Upper lobe of left lung (tissue), 6 donors: ENCODE measurements around the gene ZSCAN10. TPM values are rescaled to one million over a fixed set of nuclear protein-coding genes. Genes with fewer than 3 reads are reported as not detected.

Source experiments
- ATAC-seq, 2 donors: fragments of 200-7000 bp; cut with Tn5 transposase; one replicate each; pipeline ENCODE4 v1.9.1; 2022; ENCODE audit warnings: mild to moderate bottlenecking in 2 of 2, moderate library complexity in 2 of 2; ENCODE audit not compliant: low FRiP score in 2 of 2
- DNase-seq, 2 donors: peaks; one replicate each; pipeline ENCODE4 v3.0.0-alpha.2; 2019 to 2020
- H3K27ac ChIP-seq, 4 donors: fragments of 200-600 bp; sonication (generic); one replicate each; pipeline ENCODE4 v1.5.1; 2016 to 2019
- H3K27me3 ChIP-seq, 4 donors: fragments of 200-600 bp; sonication (generic); one replicate each; pipeline ENCODE4 v1.5.1; 2017 to 2019
- H3K36me3 ChIP-seq, 4 donors: fragments of 200-600 bp; sonication (generic); one replicate each; pipeline ENCODE4 v1.5.1; 2016 to 2019
- H3K4me1 ChIP-seq, 4 donors: fragments of 200-600 bp; sonication (generic); one replicate each; pipeline ENCODE4 v1.5.1; 2018 to 2019
- H3K4me3 ChIP-seq, 4 donors: fragments of 200-600 bp; sonication (generic); one replicate each; pipeline ENCODE4 v1.5.1; 2017 to 2019; ENCODE audit warnings: mild to moderate bottlenecking in 2 of 4, moderate library complexity in 1 of 4
- H3K9me3 ChIP-seq, 4 donors: fragments of 200-600 bp; sonication (generic); one replicate each; pipeline ENCODE4 v1.5.1; 2018 to 2019
- CTCF ChIP-seq, 6 experiments: fragments of 450-650 bp in 4 of 6; fragments of 200-600 bp in 2 of 6; sonication (generic) in 2 of 6; IDR thresholded peaks; one replicate each; pipeline ENCODE4 v1.5.1; 2016 to 2019; ENCODE audit warnings: antibody characterized with exemption in 6 of 6
- EP300 ChIP-seq, 4 donors: sonication (generic); formaldehyde crosslinking; IDR thresholded peaks; one replicate each; pipeline ENCODE4 v1.5.1; 2017; ENCODE audit warnings: antibody characterized with exemption in 4 of 4, control low read depth in 2 of 4
- POLR2A ChIP-seq, 4 donors: fragments of 450-650 bp; IDR thresholded peaks; one replicate each; pipeline ENCODE4 v1.5.1; 2016 to 2017; ENCODE audit warnings: antibody characterized with exemption in 4 of 4, mild to moderate bottlenecking in 2 of 4
- POLR2AphosphoS5 ChIP-seq, 2 donors: sonication (generic); formaldehyde crosslinking; IDR thresholded peaks; one replicate each; pipeline ENCODE4 v1.5.1; 2017; ENCODE audit warnings: antibody characterized with exemption in 2 of 2
- WGBS, 2 donors: methylation state at CpG; one replicate each; pipeline ENCODE4 v1.1.5; 2017 to 2018; 5-methylcytosine and 5-hydroxymethylcytosine counted together
- total RNA-seq, 6 donors: library from RNA; depleted of rRNA in 4 of 6; stranded (reverse); fragments of >200 nt in 4 of 6; gene quantifications; one replicate each; pipeline versions ENCODE4 v1.1.0 to v1.2.1, GENCODE V29; 2016 to 2021
- donor health status: DM: no; HTN: no; CAD: no; lungs with moderate emphysema.
- donor health status: DM: no; HTN: yes; CAD: no; lungs with severe emphysema.

The ZSCAN10 gene
- total RNA-seq, 6 donors from 2014 or later: 0.17 to 1.0 (median 0.28) TPM; not detected in 2

- TF ChIP-seq POLR2AphosphoS5 (IDR thresholded peaks at IDR 0.05) (no peak), POLR2A (IDR thresholded peaks at IDR 0.05) (no peak), CTCF (IDR thresholded peaks at IDR 0.05) (no peak)
- peak; percentile 3 to 17 for ATAC-seq
- no peaks in the 10 kb centered on the region for H3K27me3 ChIP-seq
- H3K4me1 ChIP-seq: peaks cover 22 to 38% (median 32%) of the 10 kb centered on the region in 4 donors
- WGBS, 2 donors: 48 to 58% methylated on average over 18 to 26 of the region's 26 CpGs
- DNase-seq: no peak
- H3K27ac ChIP-seq: peak overlapping the region; percentile 86 to 90 (median 88)
- H3K9me3 ChIP-seq: no peaks in the 10 kb centered on the region
- peak overlapping the region; percentile 33 to 56 (median 46) for H3K4me3 ChIP-seq
- H3K36me3 ChIP-seq: peaks cover 0 to 12% (median 6%) of the 10 kb centered on the region in 4 donors
Observed at GRCh38 chr16:3065742-3066439, 33.2 kb downstream of the ZSCAN10 start.

- DNase-seq (peak in 1 of 2 donors; percentile 85), ATAC-seq (peak; percentile 44 to 84)
- TF ChIP-seq EP300 (IDR thresholded peaks at IDR 0.05) (peak in 2 of 4 donors; percentile 89 to 92), POLR2A (IDR thresholded peaks at IDR 0.05) (peak in 3 of 4 donors; percentile 52 to 67 (median 63)), POLR2AphosphoS5 (IDR thresholded peaks at IDR 0.05) (peak; percentile 56 to 91), CTCF (IDR thresholded peaks at IDR 0.05) (no peak)
- H3K4me3 ChIP-seq: peak within 1 kb of the TSS; percentile 33 to 56 (median 46)
- peak within 1 kb of the TSS; percentile 86 to 90 (median 88) for H3K27ac ChIP-seq
- H3K4me1 ChIP-seq: peaks cover 22 to 40% (median 36%) of the 10 kb centered on the region in 4 donors
- H3K9me3 ChIP-seq: no peaks in the 10 kb centered on the region
- H3K36me3 ChIP-seq: peaks cover 0 to 12% (median 6%) of the 10 kb centered on the region in 4 donors
- WGBS, 2 donors: 42 to 50% methylated on average over 12 to 13 of the region's 13 CpGs
- H3K27me3 ChIP-seq: no peaks in the 10 kb centered on the region
Observed at GRCh38 chr16:3065069-3065741, 33.9 kb downstream of the ZSCAN10 start, which contains the start of gene IL32. TSS of gene IL32 (plus strand) at chr16:3065640. CDS start at chr16:3065812, 172 bp downstream.

GRCh38 chr16:3063625-3064386 lies 35.3 kb downstream of the ZSCAN10 start:
- WGBS, 2 donors: 94 to 97% methylated on average over 8 of the region's 8 CpGs
- no peak overlapping the region for H3K4me3 ChIP-seq
- DNase-seq (no peak), ATAC-seq (no peak)
- peaks cover 0 to 8% (median 5%) of the 10 kb centered on the region in 4 donors for H3K36me3 ChIP-seq
- H3K27me3 ChIP-seq: no peaks in the 10 kb centered on the region
- no peak for TF ChIP-seq POLR2AphosphoS5 (IDR thresholded peaks at IDR 0.05)
- no peak for TF ChIP-seq CTCF (IDR thresholded peaks at IDR 0.05)
- TF ChIP-seq EP300 (IDR thresholded peaks at IDR 0.05): no peak
- no peak for TF ChIP-seq POLR2A (IDR thresholded peaks at IDR 0.05)
- H3K9me3 ChIP-seq: no peaks in the 10 kb centered on the region
- H3K4me1 ChIP-seq: peaks cover 30 to 49% (median 44%) of the 10 kb centered on the region in 4 donors
- peak overlapping the region in 3 of 4 donors; percentile 86 to 90 (median 90) for H3K27ac ChIP-seq

- TF ChIP-seq CTCF (IDR thresholded peaks at IDR 0.05) (no peak), POLR2A (IDR thresholded peaks at IDR 0.05) (no peak), EP300 (IDR thresholded peaks at IDR 0.05) (no peak), POLR2AphosphoS5 (IDR thresholded peaks at IDR 0.05) (no peak)
- H3K4me1 ChIP-seq: peaks cover 37 to 50% (median 46%) of the 10 kb centered on the region in 4 donors
- H3K4me3 ChIP-seq: no peak overlapping the region
- DNase-seq (no peak), ATAC-seq (no peak)
- no peaks in the 10 kb centered on the region for H3K36me3 ChIP-seq
- 81 to 88% methylated on average over 6 of the region's 6 CpGs for WGBS, 2 donors
- H3K27ac ChIP-seq: no peak overlapping the region
- H3K9me3 ChIP-seq: no peaks in the 10 kb centered on the region
- H3K27me3 ChIP-seq: no peaks in the 10 kb centered on the region
Observed at GRCh38 chr16:3062553-3062952, 36.5 kb downstream of the ZSCAN10 start.
